Activated T-cell treated with anti-CD3 and anti-CD28 coated beads, Interleukin-2, amount 50 U/mL, for 24 hours (primary cell): ENCODE results near the gene GNPAT.
A peak's percentile ranks its signal among the peaks of the same experiment; 100 is the strongest.

Experiments used
- DNase-seq: peaks from one replicate; pipeline ENCODE4 v3.0.0-alpha.2; 2020
- H3K27ac Mint-ChIP-seq: 2 replicates; pipeline ENCODE4 v1.8.0; 2020; ENCODE audit warnings: mild to moderate bottlenecking, mixed read lengths
- H3K27me3 Mint-ChIP-seq: 2 replicates; pipeline ENCODE4 v1.8.0; 2020; ENCODE audit warnings: mixed read lengths
- H3K36me3 Mint-ChIP-seq: 2 replicates; pipeline ENCODE4 v1.8.0; 2020; ENCODE audit warnings: low read depth, mixed read lengths
- H3K4me1 Mint-ChIP-seq: 2 replicates; pipeline ENCODE4 v1.8.0; 2020; ENCODE audit warnings: low read depth, mixed read lengths
- H3K4me3 Mint-ChIP-seq: 2 replicates; pipeline ENCODE4 v1.8.0; 2020; ENCODE audit warnings: mild to moderate bottlenecking, moderate library complexity, mixed read lengths
- H3K9me3 Mint-ChIP-seq: 2 replicates; pipeline ENCODE4 v1.8.0; 2020; ENCODE audit warnings: mixed read lengths

GNPAT gene

DNA sequence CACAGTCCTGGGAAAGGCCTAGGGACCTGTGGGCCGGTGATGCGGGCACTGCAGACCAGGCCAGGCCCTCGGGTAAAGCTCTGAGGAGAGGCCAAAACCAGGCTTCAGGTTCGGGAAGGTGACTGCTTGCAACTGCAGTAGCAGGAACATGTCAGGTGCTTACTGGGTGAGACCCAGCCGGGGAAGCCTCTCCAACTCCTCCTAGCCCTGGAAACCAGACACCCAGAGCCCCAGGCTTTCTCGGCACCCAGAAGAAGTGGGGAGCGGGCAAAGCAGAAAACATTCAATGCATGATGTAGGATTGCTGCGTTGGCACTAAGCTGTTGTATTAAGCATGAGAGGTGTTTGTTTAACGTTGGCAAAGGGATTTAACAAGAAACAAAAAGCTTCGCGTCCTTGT, 20.2 kb upstream of the GNPAT start:
- Mint-ChIP-seq H3K4me1 (peaks cover under 1% of the 10 kb centered on the region), H3K27me3 (no peaks in the 10 kb centered on the region), H3K27ac (no peak overlapping the region), H3K9me3 (no peaks in the 10 kb centered on the region), H3K4me3 (no peak overlapping the region), H3K36me3 (peaks cover 35% of the 10 kb centered on the region)
- no peak for DNase-seq

DNA sequence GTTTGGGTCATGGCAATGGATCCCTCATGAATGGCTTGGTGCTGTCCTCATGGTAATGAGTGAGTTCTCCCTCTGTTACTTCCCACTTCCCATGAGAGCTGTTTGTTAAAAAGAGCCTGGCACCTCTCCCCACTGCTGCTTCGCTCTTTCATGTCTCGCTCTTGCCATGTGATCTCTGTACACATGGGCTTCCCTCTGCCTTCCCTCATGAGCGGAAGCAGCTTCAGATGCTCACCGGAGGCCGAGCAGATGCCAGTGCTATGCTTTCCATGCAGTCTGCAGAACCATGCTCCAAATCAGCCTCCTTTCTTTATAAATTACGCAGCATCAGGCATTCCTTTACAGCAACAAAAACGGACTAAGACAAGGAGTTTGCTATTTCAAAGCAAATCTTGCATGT, 14.9 kb upstream of the GNPAT start:
- H3K27ac Mint-ChIP-seq: no peak overlapping the region
- H3K36me3 Mint-ChIP-seq: peaks cover 80% of the 10 kb centered on the region
- no peaks in the 10 kb centered on the region for H3K9me3 Mint-ChIP-seq
- no peak for DNase-seq
- H3K4me1 Mint-ChIP-seq: peaks cover 15% of the 10 kb centered on the region
- no peaks in the 10 kb centered on the region for H3K27me3 Mint-ChIP-seq
- H3K4me3 Mint-ChIP-seq: no peak overlapping the region

DNA sequence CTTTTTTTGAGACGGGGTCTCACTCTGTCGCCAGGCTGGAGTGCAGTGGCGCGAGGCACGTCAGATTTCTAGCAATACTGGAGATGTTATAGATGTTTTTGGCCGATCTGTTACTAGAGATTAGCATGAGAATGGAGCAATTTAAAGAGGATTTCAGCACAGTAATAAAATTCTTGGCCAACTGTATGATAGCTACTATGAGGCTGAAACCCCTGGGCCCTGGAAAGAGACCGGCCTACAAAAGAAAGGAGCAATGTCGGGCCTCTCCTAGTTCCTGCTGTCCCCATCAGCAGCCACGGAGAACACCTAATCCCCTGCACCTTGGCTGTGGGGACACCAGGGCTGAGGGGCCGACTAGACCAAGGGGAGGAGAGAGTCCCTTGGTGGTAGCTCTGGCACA, 9.5 kb upstream of the GNPAT start:
- no peaks in the 10 kb centered on the region for H3K27me3 Mint-ChIP-seq
- peaks cover 46% of the 10 kb centered on the region for H3K4me1 Mint-ChIP-seq
- peaks cover 85% of the 10 kb centered on the region for H3K36me3 Mint-ChIP-seq
- no peak for DNase-seq
- no peak overlapping the region for H3K27ac Mint-ChIP-seq
- H3K9me3 Mint-ChIP-seq: no peaks in the 10 kb centered on the region
- no peak overlapping the region for H3K4me3 Mint-ChIP-seq

DNA sequence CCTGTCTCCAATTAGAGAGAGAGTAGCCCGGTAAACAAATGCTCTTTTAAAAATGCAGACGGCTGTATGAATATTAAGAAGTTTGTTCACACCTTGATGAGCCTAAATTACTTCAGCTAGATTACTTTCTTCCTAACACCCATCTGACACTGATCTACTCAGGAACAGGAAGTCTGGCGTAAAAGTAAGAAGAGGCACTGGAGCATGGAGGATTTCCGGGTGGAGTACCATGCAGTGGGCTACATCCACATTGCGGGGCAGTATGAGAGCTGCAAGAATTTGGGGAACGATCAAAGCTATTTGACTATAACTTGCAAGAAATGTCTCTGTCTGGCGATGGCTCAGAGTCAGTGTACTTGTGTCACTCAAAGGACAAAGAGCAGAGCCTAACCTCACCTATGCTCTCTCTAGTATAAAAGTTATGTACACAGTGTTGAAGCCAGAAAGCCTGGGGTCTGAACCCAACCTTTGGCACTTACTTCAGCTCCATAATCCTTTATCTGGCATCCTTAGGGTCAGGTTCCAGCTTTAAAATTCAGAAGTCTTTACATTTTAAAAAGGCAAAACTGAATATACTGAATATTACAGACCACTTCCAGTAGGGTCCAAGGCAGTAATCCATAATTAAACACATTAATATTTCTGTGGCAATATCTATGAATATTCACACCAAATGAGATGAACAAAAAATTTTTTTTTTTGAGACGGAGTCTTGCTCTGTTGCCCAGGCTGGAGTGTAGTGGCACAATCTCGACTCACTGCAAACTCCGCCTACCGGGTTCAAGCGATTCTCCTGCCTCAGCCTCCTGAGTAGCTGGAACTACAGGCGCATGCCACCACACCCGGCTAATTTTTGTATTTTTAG, 7.9 kb upstream of the GNPAT start:
- Mint-ChIP-seq H3K36me3 (peaks cover 87% of the 10 kb centered on the region), H3K4me1 (peaks cover 58% of the 10 kb centered on the region), H3K27ac (no peak overlapping the region), H3K4me3 (no peak overlapping the region), H3K27me3 (no peaks in the 10 kb centered on the region), H3K9me3 (no peaks in the 10 kb centered on the region)
- DNase-seq: no peak

DNA sequence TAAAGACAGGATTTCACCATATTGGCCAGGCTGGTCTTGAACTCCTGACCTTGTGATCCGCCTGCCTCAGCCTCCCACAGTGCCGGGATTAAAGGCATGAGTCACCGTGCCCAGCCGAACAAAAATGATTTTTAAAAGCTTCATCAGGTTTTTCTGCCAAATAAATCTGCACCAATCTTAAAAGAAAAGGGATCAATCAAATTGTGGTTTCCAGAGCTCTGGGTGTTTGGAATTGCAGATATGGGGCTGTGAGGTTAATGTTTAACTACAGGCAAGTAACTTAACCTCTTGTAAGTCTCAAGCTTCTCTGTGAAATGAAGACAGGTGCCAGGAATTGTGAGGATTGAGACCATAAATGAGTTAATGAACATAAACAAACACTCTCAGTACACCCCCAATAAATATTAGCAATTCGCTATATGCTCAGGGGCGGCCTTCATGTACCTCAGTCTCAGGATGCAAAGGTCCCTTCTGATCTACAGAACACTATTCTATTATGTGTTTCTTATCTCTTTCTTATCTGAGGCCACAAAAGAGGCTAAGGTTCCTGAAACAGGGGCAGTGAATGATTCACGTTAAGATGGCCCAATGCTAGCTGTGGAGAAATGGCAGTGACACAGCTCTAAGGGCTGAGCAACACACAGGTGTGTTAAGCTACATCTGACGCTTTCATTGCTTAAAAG, 7.1 kb upstream of the GNPAT start:
- DNase-seq: no peak
- no peak overlapping the region for H3K27ac Mint-ChIP-seq
- no peaks in the 10 kb centered on the region for H3K27me3 Mint-ChIP-seq
- H3K36me3 Mint-ChIP-seq: peaks cover 93% of the 10 kb centered on the region
- no peak overlapping the region for H3K4me3 Mint-ChIP-seq
- H3K9me3 Mint-ChIP-seq: no peaks in the 10 kb centered on the region
- H3K4me1 Mint-ChIP-seq: peaks cover 63% of the 10 kb centered on the region

DNA sequence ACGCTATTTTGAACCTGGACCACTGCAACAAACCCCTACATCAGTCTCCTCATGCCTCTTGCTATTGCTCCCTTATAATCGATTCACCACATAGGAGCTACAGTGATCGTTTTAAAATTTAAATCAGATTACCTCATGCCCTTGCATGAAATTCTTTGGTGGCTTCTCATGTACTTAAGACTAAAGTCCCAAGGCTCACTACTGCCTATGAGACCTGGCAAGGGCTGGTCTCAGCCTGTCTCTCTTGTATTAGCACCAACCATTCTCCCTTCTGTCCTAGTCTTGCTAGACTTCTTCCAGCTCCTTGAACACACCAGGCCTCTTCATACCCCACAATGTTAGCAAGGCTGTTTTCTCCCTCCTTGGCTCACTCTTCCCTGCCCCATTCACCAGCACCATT, 6.5 kb upstream of the GNPAT start:
- Mint-ChIP-seq H3K27me3 (no peaks in the 10 kb centered on the region), H3K9me3 (no peaks in the 10 kb centered on the region), H3K4me1 (peaks cover 66% of the 10 kb centered on the region), H3K4me3 (no peak overlapping the region), H3K27ac (no peak overlapping the region), H3K36me3 (peaks cover 94% of the 10 kb centered on the region)
- DNase-seq: no peak

DNA sequence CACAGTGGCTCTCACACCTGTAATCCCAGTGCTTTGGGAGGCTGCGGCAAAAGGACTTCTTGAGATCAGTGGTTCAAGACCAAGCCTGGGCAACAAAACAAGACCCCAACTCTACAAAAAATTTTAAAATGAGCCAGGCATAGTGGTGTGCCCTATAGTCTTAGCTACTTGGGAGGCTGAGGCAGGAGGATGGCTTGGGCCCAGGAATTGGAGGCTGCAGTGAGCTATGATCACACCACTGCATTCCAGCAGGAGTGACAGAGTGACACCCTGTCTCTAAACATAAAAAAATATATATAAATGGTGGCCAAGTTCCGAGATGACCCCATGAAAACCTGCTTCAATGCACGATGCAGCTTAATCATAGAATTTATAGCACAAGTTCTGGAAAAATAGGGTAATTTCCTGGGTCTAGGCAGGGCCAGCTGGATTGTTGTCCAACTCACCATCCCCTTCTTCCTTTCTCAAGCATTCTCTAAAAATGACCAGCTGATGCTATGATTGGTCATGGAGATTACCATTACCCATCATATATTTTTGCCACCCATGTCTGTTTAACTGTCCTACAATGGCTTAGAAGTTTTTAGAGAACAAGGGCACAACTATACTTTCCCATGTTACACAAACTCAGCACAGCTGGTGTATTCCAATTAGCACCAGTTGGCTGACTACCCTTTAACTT, 5.3 kb upstream of the GNPAT start:
- Mint-ChIP-seq H3K27me3 (no peaks in the 10 kb centered on the region), H3K9me3 (no peaks in the 10 kb centered on the region), H3K27ac (no peak overlapping the region), H3K36me3 (peaks cover 92% of the 10 kb centered on the region), H3K4me1 (peaks cover 65% of the 10 kb centered on the region), H3K4me3 (no peak overlapping the region)
- no peak for DNase-seq

DNA sequence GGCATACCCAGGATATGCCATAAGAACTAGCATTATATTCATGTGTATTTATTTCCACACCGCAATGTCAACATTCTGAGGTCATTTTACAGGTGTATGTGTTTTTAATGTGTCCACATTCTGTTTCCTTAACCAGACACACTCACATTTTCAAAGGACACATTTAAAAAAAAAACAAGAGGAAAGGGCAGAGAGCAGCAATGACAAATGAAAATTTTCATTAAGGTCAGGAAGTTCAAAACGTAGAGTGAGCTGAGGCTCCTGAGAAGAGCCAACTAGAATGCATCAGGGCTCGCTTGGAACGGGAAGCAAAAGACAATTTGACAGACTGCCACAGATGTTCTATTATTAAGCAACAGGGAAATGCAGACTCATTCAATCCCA, 4.8 kb upstream of the GNPAT start:
- H3K4me3 Mint-ChIP-seq: no peak overlapping the region
- H3K4me1 Mint-ChIP-seq: peaks cover 60% of the 10 kb centered on the region
- no peak overlapping the region for H3K27ac Mint-ChIP-seq
- no peaks in the 10 kb centered on the region for H3K9me3 Mint-ChIP-seq
- H3K27me3 Mint-ChIP-seq: no peaks in the 10 kb centered on the region
- DNase-seq: no peak
- H3K36me3 Mint-ChIP-seq: peaks cover 92% of the 10 kb centered on the region

DNA sequence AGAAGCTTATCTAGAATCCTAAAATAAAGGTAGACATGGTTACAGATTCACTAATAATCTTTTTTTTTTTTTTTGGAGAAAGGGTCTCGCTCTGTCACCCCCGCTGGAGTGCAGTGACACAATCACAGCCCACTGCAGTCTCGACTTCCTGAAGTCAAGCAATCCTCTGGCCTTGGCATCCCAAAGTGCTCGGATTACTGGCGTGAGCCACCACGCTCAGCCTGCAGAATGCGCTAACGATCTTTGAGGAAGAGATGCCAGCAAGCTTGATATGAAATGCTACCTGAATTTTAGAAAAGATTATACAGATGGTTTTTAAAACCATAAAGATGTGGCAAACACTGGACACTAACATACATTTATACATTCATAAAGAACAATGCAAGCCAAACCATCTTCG, 4.1 kb upstream of the GNPAT start:
- H3K27me3 Mint-ChIP-seq: no peaks in the 10 kb centered on the region
- H3K4me1 Mint-ChIP-seq: peaks cover 59% of the 10 kb centered on the region
- H3K27ac Mint-ChIP-seq: no peak overlapping the region
- peaks cover 96% of the 10 kb centered on the region for H3K36me3 Mint-ChIP-seq
- no peaks in the 10 kb centered on the region for H3K9me3 Mint-ChIP-seq
- no peak overlapping the region for H3K4me3 Mint-ChIP-seq
- DNase-seq: no peak

DNA sequence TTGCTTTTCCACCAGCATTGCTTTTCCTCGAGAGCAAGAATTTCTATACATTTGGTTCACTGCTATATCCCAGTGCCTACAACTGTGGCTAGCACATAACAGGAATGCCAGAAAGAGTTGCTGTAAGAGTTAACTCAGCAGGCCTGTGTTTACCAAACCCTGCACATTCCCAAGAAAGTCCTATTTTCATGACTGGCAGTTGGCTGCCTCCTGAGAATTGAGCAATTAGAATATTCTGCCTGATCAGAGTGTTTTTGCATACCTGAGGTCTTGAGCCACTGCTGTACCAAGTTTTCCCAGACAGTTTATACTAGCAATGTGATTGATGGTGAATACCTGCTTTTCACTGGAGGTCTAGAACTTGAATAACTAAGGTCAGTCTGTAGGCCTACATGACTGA, 2.7 kb upstream of the GNPAT start:
- Mint-ChIP-seq H3K27me3 (no peaks in the 10 kb centered on the region), H3K27ac (no peak overlapping the region), H3K4me3 (no peak overlapping the region), H3K36me3 (peaks cover 96% of the 10 kb centered on the region), H3K9me3 (no peaks in the 10 kb centered on the region), H3K4me1 (peaks cover 64% of the 10 kb centered on the region)
- no peak for DNase-seq

DNA sequence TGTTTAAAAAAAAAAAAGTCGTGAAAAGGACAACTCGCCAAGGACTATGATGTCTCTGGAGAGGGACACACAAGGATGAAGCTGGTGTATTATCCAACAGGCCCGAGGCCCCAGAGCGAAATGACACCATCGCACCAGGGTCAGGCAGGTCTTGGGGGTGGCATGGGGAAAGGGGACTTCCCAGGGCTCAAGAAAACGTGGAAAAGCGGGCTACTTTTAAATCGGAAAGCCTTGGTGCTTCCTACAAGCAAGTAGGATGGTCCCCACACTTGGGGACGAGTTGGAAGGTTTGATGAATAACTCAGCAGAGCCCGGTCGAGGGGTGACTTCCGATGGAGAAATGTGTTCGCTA, 505 bp upstream of the GNPAT start:
- no peaks in the 10 kb centered on the region for H3K9me3 Mint-ChIP-seq
- H3K4me3 Mint-ChIP-seq: peak overlapping the region; percentile 96
- DNase-seq: no peak
- peaks cover 70% of the 10 kb centered on the region for H3K4me1 Mint-ChIP-seq
- H3K36me3 Mint-ChIP-seq: peaks cover 88% of the 10 kb centered on the region
- peak overlapping the region; percentile 97 for H3K27ac Mint-ChIP-seq
- H3K27me3 Mint-ChIP-seq: no peaks in the 10 kb centered on the region

DNA sequence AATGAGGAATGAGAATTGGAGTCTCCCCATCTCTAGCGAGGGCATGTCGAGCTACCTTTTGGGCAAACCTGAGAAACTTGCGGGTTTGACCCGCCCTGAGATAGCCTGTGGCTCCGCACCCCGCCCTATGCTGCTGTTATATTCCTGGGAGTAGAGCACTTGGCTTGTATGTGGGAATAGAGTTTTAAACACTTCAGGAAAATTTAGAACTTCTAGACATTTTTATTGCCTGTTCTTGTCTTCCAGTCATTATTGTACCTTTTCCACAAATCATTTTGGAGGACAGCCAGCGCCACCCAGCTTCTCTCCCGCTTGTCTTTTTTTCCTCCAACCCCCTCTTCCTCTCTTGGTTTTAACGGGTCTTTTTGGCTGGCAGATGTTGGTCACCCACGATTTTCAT, 738 bp downstream of the GNPAT start:
- H3K4me1 Mint-ChIP-seq: peaks cover 64% of the 10 kb centered on the region
- no peaks in the 10 kb centered on the region for H3K9me3 Mint-ChIP-seq
- peak overlapping the region; percentile 97 for H3K27ac Mint-ChIP-seq
- no peaks in the 10 kb centered on the region for H3K27me3 Mint-ChIP-seq
- DNase-seq: no peak
- peaks cover 80% of the 10 kb centered on the region for H3K36me3 Mint-ChIP-seq
- H3K4me3 Mint-ChIP-seq: peak overlapping the region; percentile 96

DNA sequence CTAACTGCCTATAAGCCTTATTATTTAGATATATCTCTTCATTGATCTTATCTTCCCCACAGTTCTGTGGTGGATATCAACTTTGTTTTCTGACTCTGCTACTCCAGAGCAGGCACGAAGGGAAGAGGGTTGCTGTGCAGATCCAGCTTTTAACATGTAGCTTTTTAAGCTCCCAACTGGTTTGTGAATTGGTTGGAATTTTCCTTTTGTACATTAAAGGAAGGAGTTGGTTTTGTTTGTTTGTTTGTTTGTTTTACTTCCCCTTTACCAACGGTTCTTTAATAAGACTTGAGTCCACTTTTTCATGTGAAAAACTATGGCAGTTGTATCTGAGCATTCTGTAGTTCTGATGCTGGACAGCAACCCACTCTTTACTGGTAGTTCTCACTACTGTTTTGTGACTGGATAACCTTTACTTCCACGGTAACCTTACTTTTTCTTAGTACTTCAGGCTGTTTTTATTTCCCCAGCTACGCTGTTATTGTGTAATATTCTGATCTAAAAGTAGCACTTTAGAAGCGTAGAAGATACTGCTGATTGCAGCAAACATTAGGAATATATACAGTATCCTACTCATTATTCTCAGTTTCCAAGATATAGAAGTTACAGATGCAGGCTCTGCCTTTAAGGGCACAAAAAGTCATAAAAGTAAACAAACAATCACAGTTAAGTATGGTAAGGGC, 1.6 kb downstream of the GNPAT start:
- Mint-ChIP-seq H3K4me3 (peak overlapping the region; percentile 96), H3K9me3 (no peaks in the 10 kb centered on the region), H3K36me3 (peaks cover 80% of the 10 kb centered on the region), H3K27ac (peak overlapping the region; percentile 29), H3K4me1 (peaks cover 63% of the 10 kb centered on the region), H3K27me3 (no peaks in the 10 kb centered on the region)
- no peak for DNase-seq

DNA sequence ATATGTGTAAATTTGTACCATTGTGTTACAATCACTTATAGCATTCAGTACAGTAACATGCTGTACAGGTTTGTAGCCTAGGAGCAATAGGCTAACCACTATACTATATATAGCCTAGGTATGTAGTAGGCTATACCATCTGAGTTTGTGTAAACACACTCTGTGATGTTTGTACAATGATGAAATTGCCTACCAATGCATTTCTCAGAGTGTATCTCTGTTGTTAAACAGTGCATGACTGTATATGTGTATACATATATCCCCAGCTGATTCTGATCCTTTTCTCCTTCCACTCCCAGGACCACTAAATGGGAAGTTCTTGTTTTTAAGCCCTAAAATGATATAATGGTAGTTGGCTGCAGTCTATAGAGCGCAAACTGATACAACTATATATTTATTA, 7.8 kb downstream of the GNPAT start:
- Mint-ChIP-seq H3K27ac (no peak overlapping the region), H3K9me3 (no peaks in the 10 kb centered on the region), H3K27me3 (no peaks in the 10 kb centered on the region), H3K4me3 (no peak overlapping the region), H3K4me1 (peaks cover 36% of the 10 kb centered on the region), H3K36me3 (peaks cover 61% of the 10 kb centered on the region)
- DNase-seq: no peak
